Activated CD4-positive, alpha-beta T cell treated with anti-CD3 and anti-CD28 coated beads, Interleukin-2, amount 50 U/mL, for 1 hour (primary cell): ENCODE data around the gene BMAL1.
"Not testable (repeated sequence)": the region's sequence is repeated elsewhere in the genome, so short reads cannot be mapped to it uniquely, and the experiment has no call there.

Source experiments
- DNase-seq: peaks from one replicate; pipeline ENCODE4 v3.0.0-alpha.2; 2020

BMAL1 gene

DNA sequence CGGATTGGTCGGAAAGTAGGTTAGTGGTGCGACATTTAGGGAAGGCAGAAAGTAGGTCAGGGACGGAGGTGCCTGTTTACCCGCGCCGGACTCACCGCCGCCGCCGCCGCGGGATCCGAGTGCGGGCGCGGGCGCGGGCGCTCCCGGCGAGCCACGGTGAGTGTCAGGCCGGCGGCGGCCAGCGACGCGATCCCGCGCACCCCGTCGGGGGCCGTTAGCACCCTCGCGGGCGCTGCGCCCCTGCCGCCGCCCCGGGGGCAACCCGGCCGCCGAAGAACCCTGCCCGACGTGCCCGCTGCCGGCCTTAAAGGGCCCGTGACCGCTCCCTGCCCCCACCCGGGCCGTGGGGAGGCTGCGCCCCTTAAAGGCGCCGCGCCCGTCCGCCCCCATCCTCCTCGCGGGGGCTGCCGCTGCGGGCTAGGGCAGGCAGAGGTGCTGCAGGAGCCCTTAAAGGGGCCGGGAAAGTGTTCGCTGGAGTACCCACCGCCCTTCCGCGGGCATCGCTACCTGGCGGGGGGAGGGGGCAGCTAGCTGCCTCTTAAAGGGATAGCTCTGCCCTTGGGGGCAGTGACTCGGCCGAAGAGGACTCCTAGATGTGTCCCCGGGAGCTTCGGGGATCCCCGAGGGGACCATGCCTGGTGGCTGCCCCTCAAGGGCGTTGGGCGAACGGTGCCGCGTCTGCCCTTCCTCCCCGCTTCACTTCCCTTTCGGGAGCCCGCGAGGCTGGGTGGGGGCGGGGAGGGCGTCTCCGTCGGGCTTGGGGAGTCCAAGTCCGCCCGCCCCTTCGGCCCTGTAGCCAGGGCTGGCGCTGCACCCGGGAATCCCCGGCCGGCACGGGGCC lies at the start of gene BMAL1:
Gene BMAL1, plus strand, starts transcription at position 23 of the 841 bp plus-strand sequence. CDS start 76,519 bp downstream, outside the sequence.
- peak; percentile 38 for DNase-seq

DNA sequence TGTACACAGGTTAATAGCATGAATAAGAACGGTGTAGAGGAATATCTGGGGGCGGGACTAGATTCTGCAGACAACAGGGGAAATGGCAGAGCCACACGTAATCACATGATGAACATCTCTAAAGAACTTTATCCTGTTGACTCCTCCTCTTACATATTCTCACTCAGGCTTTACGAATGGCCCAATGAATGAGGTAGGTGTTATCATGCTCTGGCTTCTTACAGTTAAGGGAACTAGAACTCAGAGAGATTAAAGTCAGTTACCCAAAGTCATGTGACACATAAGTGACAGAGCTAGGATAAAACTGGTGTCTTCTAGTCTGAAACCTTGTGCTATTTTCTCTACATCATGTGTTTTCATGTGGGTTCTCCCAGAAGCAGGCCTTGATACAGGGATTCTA lies 49.0 kb upstream of the BMAL1 start:
- no peak for DNase-seq

DNA sequence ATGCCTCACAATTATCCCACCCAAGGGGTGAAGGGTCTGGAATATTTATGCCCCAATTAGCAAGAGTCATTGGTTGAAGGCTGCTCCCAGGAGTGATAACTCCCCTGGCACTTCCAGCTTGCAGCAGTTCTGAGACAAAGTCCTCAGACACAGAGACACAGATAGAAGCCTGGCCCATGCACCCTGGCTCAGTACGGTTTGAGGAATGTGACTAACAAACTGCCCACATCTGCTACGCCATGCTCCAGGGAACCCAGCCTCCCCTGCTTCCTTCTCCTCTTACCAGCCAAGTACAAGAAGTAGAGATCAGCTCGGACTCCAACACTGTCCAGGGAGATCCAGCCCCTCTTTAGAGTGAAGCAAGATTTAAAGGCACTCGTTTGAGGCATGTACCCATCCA lies 48.5 kb upstream of the BMAL1 start:
- DNase-seq, result no peak

DNA sequence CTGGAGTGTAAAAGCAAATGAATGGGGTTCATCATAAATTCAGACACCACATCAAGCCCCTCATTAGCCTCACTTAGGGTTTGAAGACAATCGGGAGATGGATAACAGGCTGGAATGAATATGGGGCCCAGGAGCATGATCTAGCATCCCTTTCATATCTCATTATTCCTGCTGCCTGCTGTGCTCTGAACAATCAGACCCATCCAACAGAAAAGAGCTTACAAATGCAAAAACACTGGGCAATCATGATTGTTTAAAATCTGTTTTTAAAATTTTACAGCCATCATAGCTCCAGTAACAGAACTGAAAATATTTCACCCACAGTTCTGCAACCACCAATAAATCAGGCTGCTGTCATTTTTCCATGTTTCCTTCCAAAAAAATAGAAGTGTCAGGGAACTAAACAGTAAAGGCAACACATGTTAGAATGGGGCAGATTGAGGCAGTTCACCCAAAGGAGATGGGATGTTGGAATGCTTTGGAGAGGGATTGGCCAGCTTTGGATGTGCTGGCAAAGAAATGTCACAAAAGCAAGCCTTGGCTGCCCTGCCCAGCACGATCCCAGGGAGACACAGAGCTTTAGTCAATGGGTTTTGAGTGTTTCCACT lies 47.8 kb upstream of the BMAL1 start:
- no peak for DNase-seq

DNA sequence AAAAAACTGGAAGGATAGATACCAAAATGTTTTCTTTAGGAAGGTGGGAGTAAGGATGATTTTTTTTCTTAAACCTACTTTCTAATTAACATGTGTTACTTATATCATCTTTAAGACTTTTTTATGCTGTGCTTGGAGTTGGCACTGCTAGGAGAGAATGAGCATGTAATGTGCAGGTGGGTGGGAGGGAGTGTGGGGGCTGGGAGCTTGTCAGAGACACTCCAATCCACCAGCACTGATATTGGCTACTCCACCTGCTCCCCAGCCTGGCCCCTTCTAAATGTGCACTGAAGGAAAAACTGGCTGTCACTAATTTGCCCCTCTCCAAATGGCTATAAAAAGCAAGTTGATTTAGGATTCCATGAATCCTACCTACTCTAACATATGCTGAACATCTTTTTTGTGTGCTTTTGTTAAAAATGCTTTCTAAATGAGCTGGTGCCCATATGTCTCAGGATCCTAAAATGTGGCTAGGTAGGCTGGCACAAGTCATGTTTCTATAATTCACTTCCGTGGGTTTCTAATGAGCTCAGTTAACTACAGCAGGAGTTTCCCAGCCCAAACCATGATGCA lies 44.3 kb upstream of the BMAL1 start:
- no peak for DNase-seq

- no peak for DNase-seq
Measured at GRCh38 chr11:13235895-13236294, 41.7 kb upstream of the BMAL1 start.

GRCh38 chr11:13236626-13237025 lies 41.0 kb upstream of the BMAL1 start:
- no peak for DNase-seq

DNA sequence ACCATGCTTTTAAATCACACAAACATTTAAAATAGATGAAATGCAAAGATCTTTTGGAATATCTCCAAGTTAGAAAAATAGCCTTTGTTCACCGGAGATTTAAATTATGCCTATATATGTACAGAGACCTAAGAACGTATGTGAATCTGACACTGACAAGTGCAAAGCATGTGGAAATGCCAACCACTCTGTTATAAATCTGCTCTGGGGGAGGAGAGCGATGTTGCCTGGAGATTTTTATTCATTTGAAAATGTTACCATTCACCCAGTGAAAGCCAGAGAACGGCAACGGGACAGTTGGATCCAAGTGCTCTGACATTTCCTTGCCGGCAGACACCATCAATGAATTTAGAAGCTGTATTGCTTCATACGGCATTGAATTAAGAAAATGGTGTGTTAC lies 39.8 kb upstream of the BMAL1 start:
- DNase-seq, result no peak

GRCh38 chr11:13238879-13239514 lies 38.6 kb upstream of the BMAL1 start:
- DNase-seq, result peak; percentile 49

DNA sequence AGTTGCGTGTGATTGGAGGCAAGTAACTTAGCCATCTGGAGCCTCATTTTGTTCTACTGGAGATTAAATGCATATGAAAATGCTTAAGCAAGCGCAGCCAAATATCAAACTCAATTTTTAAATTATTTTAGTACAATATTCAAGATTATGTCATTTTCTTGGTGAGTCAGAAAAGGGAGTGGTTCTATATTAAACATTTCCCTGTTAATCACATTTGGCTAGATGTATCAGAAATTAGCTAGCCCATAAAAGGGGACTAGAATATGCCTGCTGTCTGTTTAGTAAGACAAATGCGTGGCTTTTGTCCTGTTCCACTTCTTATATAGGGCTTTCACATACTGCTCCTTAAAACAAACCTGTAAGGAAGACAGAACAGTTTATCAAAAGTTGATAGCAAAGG lies 35.0 kb upstream of the BMAL1 start:
- no peak for DNase-seq

DNA sequence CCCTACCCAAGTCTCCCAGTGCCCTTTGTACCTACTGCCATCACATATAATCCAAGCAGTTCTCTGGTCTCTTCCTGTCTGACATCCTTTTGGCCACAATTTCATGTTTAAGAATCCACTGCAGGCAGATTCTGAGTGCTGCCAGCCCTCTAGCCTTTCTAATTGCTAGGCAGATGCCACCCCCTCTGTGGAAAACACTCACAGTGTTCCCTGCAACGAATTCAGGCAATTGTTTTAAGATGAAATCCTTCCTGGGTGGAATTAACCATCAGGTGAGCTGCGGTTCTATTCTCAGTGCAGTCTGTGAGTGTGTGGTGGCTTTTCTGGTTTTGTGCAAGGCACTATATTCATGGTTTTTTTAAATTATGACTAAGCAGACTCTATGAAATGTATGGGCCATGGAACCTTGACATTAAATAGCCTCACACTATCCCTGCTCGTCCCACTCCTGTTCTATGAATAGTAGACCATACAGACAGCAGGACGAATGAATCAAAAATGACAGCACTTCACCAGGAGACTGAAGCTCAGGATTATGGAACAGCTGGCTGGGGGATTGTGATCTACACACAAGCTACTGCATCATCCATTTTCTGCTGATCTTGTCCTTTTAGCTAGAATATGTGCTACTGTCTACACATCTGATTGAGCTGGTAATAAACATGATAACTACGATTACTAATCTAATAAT lies 29.8 kb upstream of the BMAL1 start:
- no peak for DNase-seq

DNA sequence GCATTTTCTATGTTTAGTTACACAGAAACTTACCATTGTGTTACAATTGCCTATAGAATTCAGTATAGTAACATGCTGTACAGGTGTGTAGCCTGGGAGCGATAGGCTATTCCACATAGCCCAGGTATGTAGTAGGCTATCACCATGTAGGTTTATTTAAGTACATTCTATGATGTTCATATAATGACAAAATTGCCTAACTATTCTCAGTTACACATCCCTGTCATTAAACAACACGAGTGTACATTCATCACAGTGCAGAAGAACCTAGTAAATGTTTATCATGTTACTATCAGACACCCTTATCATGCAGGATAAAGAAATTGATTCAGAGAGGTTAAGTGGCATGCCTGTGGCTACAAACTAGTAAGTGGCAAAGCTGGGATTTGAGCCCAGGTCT lies 28.4 kb upstream of the BMAL1 start:
- DNase-seq, result no peak

DNA sequence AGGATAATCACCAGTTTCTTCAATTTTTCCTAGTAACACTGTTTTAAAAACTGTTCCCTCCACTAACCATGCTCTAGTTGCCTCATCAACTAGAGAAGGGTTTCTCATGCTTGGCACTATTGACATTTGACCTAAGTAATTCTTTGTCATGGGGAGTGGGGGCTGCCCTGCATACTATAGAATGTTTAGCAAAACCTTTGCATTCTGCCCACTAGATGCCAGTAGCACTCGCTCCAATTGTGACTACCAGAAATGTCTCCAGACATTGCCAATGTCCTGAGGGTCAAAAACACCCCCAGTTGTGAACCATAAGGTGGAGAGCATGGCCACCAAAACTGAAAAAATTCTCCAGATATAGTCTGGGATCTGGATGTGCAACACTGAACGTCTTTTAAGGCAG lies 27.6 kb upstream of the BMAL1 start:
- DNase-seq, result no peak

GRCh38 chr11:13251966-13252365 lies 25.6 kb upstream of the BMAL1 start:
- no peak for DNase-seq

DNA sequence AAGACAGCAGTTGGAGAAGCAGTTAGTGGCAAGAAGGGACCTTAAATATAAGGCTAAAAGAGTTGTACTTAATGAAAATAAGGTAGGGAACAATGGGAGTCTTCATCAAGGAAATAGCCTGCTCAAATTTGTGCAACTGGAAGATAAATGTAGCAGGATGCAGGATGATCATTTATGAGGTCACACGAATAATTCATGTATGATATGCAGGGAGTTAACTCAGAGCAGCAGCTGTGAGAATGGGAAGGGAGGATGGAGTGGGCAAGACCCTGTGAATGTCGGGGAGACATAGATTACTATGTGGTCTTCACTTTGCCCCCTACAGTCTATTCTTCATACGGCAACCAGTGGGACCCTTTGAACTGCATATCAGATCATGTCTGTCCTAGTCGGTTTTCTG lies 25.2 kb upstream of the BMAL1 start:
- no peak for DNase-seq

GRCh38 chr11:13256216-13256615 lies 21.4 kb upstream of the BMAL1 start:
- no peak for DNase-seq

GRCh38 chr11:13258061-13258460 lies 19.5 kb upstream of the BMAL1 start:
- not testable (repeated sequence) for DNase-seq

DNA sequence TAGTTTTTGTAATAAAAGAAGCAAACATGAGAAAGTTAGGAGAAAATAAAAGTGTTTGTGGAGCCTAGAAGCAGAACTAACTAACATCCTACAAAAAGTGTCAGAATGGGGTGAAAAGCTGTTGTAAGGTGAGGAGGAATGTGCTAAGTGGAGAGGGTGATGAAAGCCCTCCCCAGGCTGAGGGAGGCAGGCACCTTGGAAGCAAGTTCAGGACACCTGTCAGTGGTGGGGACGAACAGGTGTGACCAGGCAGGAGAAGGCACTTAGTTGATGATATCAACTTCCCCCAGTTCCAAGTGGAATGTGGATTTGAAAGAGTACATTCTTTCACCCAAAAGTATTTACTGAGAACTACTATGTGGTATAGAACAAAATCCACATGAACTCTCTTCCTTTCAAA lies 18.7 kb upstream of the BMAL1 start:
- no peak for DNase-seq

GRCh38 chr11:13259374-13259773 lies 18.2 kb upstream of the BMAL1 start:
- DNase-seq, result no peak

DNA sequence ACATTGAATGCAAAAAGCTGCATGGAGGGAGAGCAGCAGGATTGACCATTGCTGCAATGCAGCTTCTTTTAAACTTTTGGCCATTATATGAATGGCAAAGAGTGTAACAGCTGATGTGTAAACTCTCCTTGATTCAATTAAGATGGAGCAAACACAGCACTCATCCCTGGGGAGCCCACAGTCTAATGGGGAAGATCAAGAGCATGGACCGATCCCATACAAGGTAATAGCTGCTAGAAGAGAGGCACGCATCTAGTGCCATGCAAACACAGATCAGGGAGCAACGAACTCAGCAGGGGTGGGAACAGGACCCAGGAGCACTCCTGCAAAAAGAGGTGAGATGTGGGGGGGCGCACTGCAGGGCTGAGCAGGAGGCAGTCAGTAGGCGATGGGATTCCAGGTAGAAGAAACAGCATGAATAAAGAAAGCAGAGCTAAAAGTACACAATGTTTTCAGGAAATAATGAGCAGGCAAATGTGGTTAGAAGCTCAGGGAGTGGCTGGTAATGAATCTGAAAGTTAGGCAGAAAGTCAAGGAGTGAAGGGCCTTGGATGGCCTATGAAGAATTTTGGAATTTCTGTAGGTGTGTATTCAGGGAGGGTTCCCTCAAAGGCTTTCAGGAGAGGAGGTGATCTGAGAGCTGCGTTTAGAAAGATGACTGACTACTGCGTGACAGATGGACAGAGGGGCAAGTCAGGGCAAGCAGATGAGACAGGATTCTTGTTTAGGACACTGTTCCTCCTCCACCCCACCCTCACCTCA lies 17.2 kb upstream of the BMAL1 start:
- DNase-seq, result no peak

- no peak for DNase-seq
Measured at GRCh38 chr11:13260963-13261588, 16.5 kb upstream of the BMAL1 start.

DNA sequence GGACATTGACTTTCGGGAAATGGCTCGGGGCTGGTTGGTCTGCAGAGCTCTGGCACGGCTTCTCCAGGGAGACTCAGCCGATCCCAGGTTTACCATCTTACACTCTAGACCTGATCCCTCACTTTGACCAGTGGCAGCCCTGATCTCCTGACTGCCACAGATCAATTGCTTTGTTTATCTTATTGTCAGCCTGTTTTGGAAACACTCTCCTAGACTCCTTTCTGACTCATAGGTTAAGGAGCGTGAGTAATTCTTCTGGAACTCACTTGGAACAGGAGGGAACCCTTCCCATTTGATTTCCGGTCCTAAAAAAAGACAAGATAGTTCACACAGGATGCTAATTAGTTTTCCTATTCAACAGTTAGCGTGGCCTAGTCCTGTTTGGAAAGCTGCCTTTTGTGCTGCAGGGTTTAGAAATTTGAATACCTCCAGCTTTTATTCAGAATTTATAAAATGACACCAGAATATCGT lies 16.0 kb upstream of the BMAL1 start:
- no peak for DNase-seq
